H1 (cell line): ENCODE results near the gene RPP25L. TPM values are rescaled to one million over a fixed set of nuclear protein-coding genes. Genes with fewer than 3 reads are reported as not detected.

ENCODE experiments used
- CTCF ChIA-PET: fragments of 300-600 bp; sonication (Branson Sonifier 250); formaldehyde crosslinking; loops from one replicate; lab custom pipeline; 2021; ENCODE audit not compliant: partially characterized antibody; lab: Charles Lee
- POLR2A ChIA-PET: fragments of 300-600 bp; sonication (Branson Sonifier 250); formaldehyde crosslinking; loops from one replicate; lab custom pipeline; 2021; ENCODE audit warnings: inconsistent platforms; ENCODE audit not compliant: partially characterized antibody; lab: Charles Lee
- DNase-seq, 2 experiments: peaks; one replicate each; pipeline versions ENCODE4 v3.0.0 to v3.0.0-alpha.2; 2010 to 2022; ENCODE audit warnings: low spot score in 2 of 2, low read depth in 1 of 2, mixed read lengths in 1 of 2
- FAIRE-seq: peaks from 2 replicates; lab custom pipeline; 2011; peaks lifted over from hg19 to GRCh38; lab: Jason Lieb, UNC
- H2AFZ ChIP-seq: 2 replicates; pipeline ENCODE4 v1.8.1; 2012; ENCODE audit warnings: low read length, inconsistent platforms
- H2AK5ac ChIP-seq: 2 replicates; pipeline ENCODE4 v1.6.1; 2013; ENCODE audit warnings: low read depth, low read length
- H2BK120ac ChIP-seq: replicated peaks from 2 replicates; pipeline ENCODE3; 2013; ENCODE audit warnings: low read depth, low read length, inconsistent platforms
- H2BK12ac ChIP-seq: 2 replicates; pipeline ENCODE4 v1.6.1; 2013; ENCODE audit warnings: low read depth, low read length
- H2BK15ac ChIP-seq: 2 replicates; pipeline ENCODE4 v1.6.1; 2013; ENCODE audit warnings: low read length
- H2BK20ac ChIP-seq: 2 replicates; pipeline ENCODE4 v1.6.1; 2013; ENCODE audit warnings: low read length
- H2BK5ac ChIP-seq: 2 replicates; pipeline ENCODE4 v1.6.1; 2013; ENCODE audit warnings: low read depth, low read length
- H3K14ac ChIP-seq: 2 replicates; pipeline ENCODE4 v1.6.1; 2013; ENCODE audit warnings: inconsistent platforms; ENCODE audit not compliant: insufficient read length
- H3K18ac ChIP-seq: 2 replicates; pipeline ENCODE4 v1.6.1; 2013; ENCODE audit warnings: low read length; ENCODE audit errors: extremely low read depth
- H3K23ac ChIP-seq: 2 replicates; pipeline ENCODE4 v1.6.1; 2013; ENCODE audit warnings: inconsistent platforms; ENCODE audit not compliant: insufficient read length
- H3K23me2 ChIP-seq: 2 replicates; pipeline ENCODE4 v1.6.1; 2013; ENCODE audit warnings: low read depth, low read length
- H3K27ac ChIP-seq: 2 replicates; pipeline ENCODE4 v1.6.1; 2011; ENCODE audit warnings: low read depth, low read length, inconsistent platforms
- H3K27me3 ChIP-seq, 4 experiments: replicated peaks in 1 of 4; 1 replicate in 1 of 4; 2 replicates in 3 of 4; pipeline versions ENCODE4 v1.6.1 to v1.8.1; 2011 to 2013; ENCODE audit warnings: low read length in 3 of 4, mild to moderate bottlenecking in 3 of 4, inconsistent platforms in 2 of 4, mixed read lengths in 2 of 4, moderate library complexity in 1 of 4; ENCODE audit not compliant: control insufficient read depth in 3 of 4, insufficient read depth in 3 of 4; ENCODE audit errors: extremely low read depth in 1 of 4
- H3K36me3 ChIP-seq, 4 experiments: 2 replicates each; pipeline versions ENCODE4 v1.6.1 to v1.8.1; 2011 to 2013; ENCODE audit warnings: mild to moderate bottlenecking in 4 of 4, low read length in 3 of 4, moderate library complexity in 2 of 4, control low read depth in 1 of 4, inconsistent platforms in 1 of 4; ENCODE audit not compliant: insufficient read depth in 4 of 4, control insufficient read depth in 2 of 4
- H3K4ac ChIP-seq: replicated peaks from 2 replicates; pipeline ENCODE3; 2013; ENCODE audit warnings: low read length, low read depth, mixed read lengths, inconsistent platforms; ENCODE audit not compliant: insufficient read length
- H3K4me1 ChIP-seq, 4 experiments: replicated peaks in 1 of 4; 1 replicate in 1 of 4; 2 replicates in 3 of 4; pipeline versions ENCODE4 v1.6.1 to v1.8.1; 2011 to 2013; ENCODE audit warnings: low read length in 3 of 4, inconsistent platforms in 2 of 4, mixed read lengths in 1 of 4; ENCODE audit not compliant: insufficient read depth in 4 of 4, control insufficient read depth in 3 of 4
- H3K4me2 ChIP-seq, 2 experiments: 2 replicates each; pipeline versions ENCODE4 v1.6.1 to v1.8.1; 2011 to 2013; ENCODE audit warnings: low read depth in 2 of 2, low read length in 2 of 2, control low read depth in 1 of 2, inconsistent platforms in 1 of 2, mild to moderate bottlenecking in 1 of 2; ENCODE audit not compliant: insufficient read depth in 1 of 2
- H3K4me3 ChIP-seq, 4 experiments: fragments of 200-600, 300-600 bp in 1 of 4; sonication (generic), shearing (Covaris generic), sonication (Bioruptor Twin) in 1 of 4; 2 replicates each; pipeline versions ENCODE4 v1.5.1 to v1.8.1; 2011 to 2016; ENCODE audit warnings: low read length in 4 of 4, low read depth in 3 of 4, control low read depth in 2 of 4, inconsistent platforms in 2 of 4, mild to moderate bottlenecking in 2 of 4, mixed read lengths in 1 of 4, moderate library complexity in 1 of 4; ENCODE audit not compliant: insufficient read depth in 2 of 4; ENCODE audit errors: extremely low read depth in 1 of 4
- H3K56ac ChIP-seq: replicated peaks from 2 replicates; pipeline ENCODE3; 2013; ENCODE audit warnings: low read depth, mild to moderate bottlenecking, mixed read lengths, low read length, inconsistent platforms; ENCODE audit not compliant: insufficient read length
- H3K79me1 ChIP-seq: 2 replicates; pipeline ENCODE4 v1.6.1; 2013; ENCODE audit warnings: low read depth, low read length, control low read depth
- H3K79me2 ChIP-seq, 2 experiments: 2 replicates each; pipeline versions ENCODE4 v1.6.1 to v1.8.1; 2012 to 2013; ENCODE audit warnings: low read length in 2 of 2, mild to moderate bottlenecking in 2 of 2, inconsistent platforms in 1 of 2; ENCODE audit not compliant: insufficient read depth in 2 of 2, control insufficient read depth in 1 of 2
- H3K9ac ChIP-seq, 4 experiments: replicated peaks in 1 of 4; 1 replicate in 1 of 4; 2 replicates in 3 of 4; pipeline versions ENCODE4 v1.6.1 to v1.8.1; 2011 to 2013; ENCODE audit warnings: low read depth in 3 of 4, low read length in 3 of 4, control low read depth in 2 of 4, mild to moderate bottlenecking in 2 of 4, moderate library complexity in 2 of 4, inconsistent platforms in 1 of 4; ENCODE audit errors: extremely low read depth in 1 of 4
- H3K9me3 ChIP-seq, 2 experiments: 2 replicates each; pipeline versions ENCODE4 v1.6.1 to v1.8.1; 2012 to 2013; ENCODE audit warnings: mild to moderate bottlenecking in 2 of 2, moderate library complexity in 2 of 2, control low read depth in 1 of 2, inconsistent platforms in 1 of 2, low read depth in 1 of 2, low read length in 1 of 2, mixed read lengths in 1 of 2; ENCODE audit not compliant: insufficient read depth in 2 of 2
- H4K20me1 ChIP-seq, 2 experiments: replicated peaks in 1 of 2; 2 replicates each; pipeline versions ENCODE3 to v1.8.1; 2011 to 2013; ENCODE audit warnings: inconsistent platforms in 2 of 2, low read length in 2 of 2, mild to moderate bottlenecking in 1 of 2; ENCODE audit not compliant: insufficient read depth in 2 of 2, control insufficient read depth in 1 of 2
- H4K5ac ChIP-seq: 2 replicates; pipeline ENCODE4 v1.6.1; 2013; ENCODE audit warnings: low read length, low read depth, mixed read lengths, inconsistent platforms; ENCODE audit not compliant: insufficient read length
- H4K8ac ChIP-seq: 2 replicates; pipeline ENCODE4 v1.8.0; 2013; ENCODE audit warnings: mild to moderate bottlenecking, moderate library complexity, low read length, inconsistent platforms; ENCODE audit not compliant: insufficient read depth; ENCODE audit errors: extremely low read depth
- H4K91ac ChIP-seq: replicated peaks from 2 replicates; pipeline ENCODE3; 2013; ENCODE audit warnings: low read length, mixed read lengths, inconsistent platforms; ENCODE audit not compliant: insufficient read length
- JUN ChIP-seq: IDR thresholded peaks from 2 replicates; pipeline ENCODE4 v1.6.1; 2011; ENCODE audit warnings: low read depth, mild to moderate bottlenecking, improper control_type of control experiment, low read length
- POLR2AphosphoS5 ChIP-seq: IDR thresholded peaks from 2 replicates; pipeline ENCODE4 v1.6.1; 2011; ENCODE audit warnings: low read depth, low read length
- SIN3A ChIP-seq, 2 experiments: IDR thresholded peaks in 1 of 2; conservative IDR thresholded peaks in 1 of 2; 2 replicates each; pipeline ENCODE4 v1.6.1; 2011 to 2012; ENCODE audit warnings: low read length in 2 of 2, improper control_type of control experiment in 1 of 2, low read depth in 1 of 2, mild to moderate bottlenecking in 1 of 2
- WGBS, 2 experiments: shearing (Covaris generic) in 1 of 2; methylation state at CpG; one replicate each; pipeline versions ENCODE4 v1.1.6 to v1.1.7; 2013 to 2015; ENCODE audit warnings: low lambda C conversion rate in 2 of 2, mixed read lengths in 2 of 2, inconsistent platforms in 1 of 2, low coverage in 1 of 2, missing lambda C conversion rate in 1 of 2; ENCODE audit not compliant: insufficient replicate concordance in 2 of 2, insufficient coverage in 1 of 2, insufficient read length in 1 of 2; ENCODE audit errors: extremely low coverage in 1 of 2, missing lambda C conversion rate in 1 of 2; 5-methylcytosine and 5-hydroxymethylcytosine counted together
- polyA plus RNA-seq, 7 experiments: library from polyadenylated mRNA; depleted of rRNA in 3 of 7; stranded (reverse) in 5 of 7; unstranded in 2 of 7; fragments of >200 nt in 5 of 7; fragments of 200-250 nt in 2 of 7; gene quantifications; 1 replicate in 5 of 7; 2 replicates in 1 of 7; 4 replicates in 1 of 7; pipeline versions ENCODE4 v1.2.1 to v1.2.3, GENCODE V29; 2011 to 2013; ENCODE audit warnings: missing spikeins in 2 of 7, mixed read lengths in 2 of 7
- total RNA-seq: library from RNA; stranded (reverse); fragmentation: NEBNext Ultra II Directional; extraction: Animal tissue kit (Norgen Biotek cat#: 25700); gene quantifications from 2 replicates; pipeline ENCODE4 v1.2.1, GENCODE V29; 2021
- TF ChIP-seq, protein P1 (sequence below): IDR thresholded peaks from 2 replicates; pipeline ENCODE4 v1.6.1; 2012; ENCODE audit warnings: inconsistent platforms
- TF ChIP-seq, protein P2 (sequence below): IDR thresholded peaks from 2 replicates; pipeline ENCODE4 v1.6.1; 2012; ENCODE audit warnings: inconsistent platforms

The RPP25L gene
- total and polyA plus RNA-seq, 2 of the 8 experiments (the other 6 are each of a cell fraction or from before 2014, with no cell fraction given): 21.6 to 75.0 TPM

DNA sequence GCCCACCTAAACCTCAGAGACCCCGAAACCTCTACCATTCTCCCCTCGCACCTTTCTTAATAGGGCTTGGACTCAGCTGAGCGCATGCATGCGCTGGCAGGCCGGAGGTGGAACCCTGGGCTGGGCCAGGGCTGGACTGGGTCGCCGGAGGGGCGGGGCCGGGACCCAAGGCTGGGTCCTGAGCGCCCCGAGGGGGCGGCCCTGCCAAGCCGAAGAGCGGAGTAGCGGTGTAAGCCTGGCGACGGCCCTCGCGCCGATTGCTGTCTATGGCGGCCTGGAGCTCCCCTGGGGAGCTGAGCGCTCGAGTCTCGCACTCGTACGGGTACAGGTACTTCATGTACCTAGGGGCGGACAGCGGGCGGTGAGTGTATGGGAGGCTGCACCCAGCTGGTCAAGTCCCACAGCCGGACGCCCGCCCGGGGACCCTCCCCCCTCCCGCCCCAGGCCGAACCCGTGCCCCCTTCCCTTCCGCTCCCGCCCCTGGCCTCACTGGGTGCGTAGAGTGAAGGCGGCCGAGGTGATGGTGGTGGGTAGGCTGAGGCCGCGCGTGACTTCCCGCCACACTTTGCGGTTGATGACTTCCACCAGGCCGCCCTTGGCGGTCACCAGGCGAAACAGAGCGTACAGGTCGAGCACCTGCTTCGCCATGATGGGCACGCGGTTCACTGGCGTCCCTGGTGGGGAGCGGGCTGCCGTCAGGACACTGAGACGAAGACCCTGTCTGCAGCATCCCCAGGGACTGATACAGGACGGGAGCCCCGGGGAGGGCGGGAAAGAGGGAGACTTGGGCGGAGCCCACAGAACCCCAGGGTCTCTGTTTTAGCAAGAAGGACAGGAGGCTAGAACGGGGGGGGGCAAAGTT is 11.7 kb upstream of the RPP25L start:
- Histone ChIP-seq H2AFZ (no peak overlapping the region), H2BK15ac (0 out of 2 replicates have a peak overlapping the region, but pooled peaks have one; percentile 31), H3K9me3 (no peaks in the 10 kb centered on the region), H3K27me3 (peaks cover 45 to 70% (median 67%) of the 10 kb centered on the region in 4 experiments), H2BK20ac (no peak overlapping the region), H4K91ac (no peak overlapping the region), H4K5ac (no peak overlapping the region), H4K20me1 (peaks cover 0 to 2% of the 10 kb centered on the region in 2 experiments), H4K8ac (peak overlapping the region; percentile 40; the same call in 1 of the 2 replicates), H2AK5ac (no peak overlapping the region), H2BK5ac (no peak overlapping the region), H3K79me1 (no peaks in the 10 kb centered on the region; the same call in 1 of the 2 replicates), H3K9ac (no peak overlapping the region), H2BK120ac (no peak overlapping the region), H3K56ac (no peak overlapping the region), H3K4me3 (no peak overlapping the region), H3K4ac (no peak overlapping the region), H3K23me2 (peaks cover 11% of the 10 kb centered on the region), H3K79me2 (no peaks in the 10 kb centered on the region), H3K23ac (no peak overlapping the region), H3K27ac (no peak overlapping the region), H2BK12ac (no peak overlapping the region), H3K18ac (no peak overlapping the region), H3K14ac (no peak overlapping the region), H3K4me2 (peak overlapping the region; percentile 46 to 68; a peak in 1 of 4 replicates), H3K4me1 (peaks cover 0 to 9% (median 4%) of the 10 kb centered on the region in 4 experiments; a peak in 5 of 7 replicates), H3K36me3 (no peaks in the 10 kb centered on the region; a peak in 1 of 8 replicates)
- CTCF ChIA-PET: interaction anchor here (0.6 to 4.7 kb wide), 7 partner anchors 11 to 453 kb away, joined by 4 to 65 read pairs (median 6); partner anchors contain the start of genes RPP25L and SIGMAR1
- WGBS, 2 experiments: 75% methylated on average over 50 of the region's 63 CpGs; no CpG with 5 or more reads in 1 of the 2 experiments
- FAIRE-seq (no peak), DNase-seq (no peak)
- POLR2A ChIA-PET: interaction anchor here (0.9 kb wide), 1 partner anchor 10 kb away, joined by 3 read pairs; no protein-coding TSS in a partner anchor
- TF ChIP-seq POLR2AphosphoS5 (no peak), SIN3A (conservative IDR thresholded peaks at IDR 0.05 in 1 of 2, IDR thresholded peaks at IDR 0.05 in 1 of 2; ENCODE audit: low read depth in 1 of 2, low read length in 2 of 2) (no peak), JUN (no peak)
- TF ChIP-seq, protein P1, sequence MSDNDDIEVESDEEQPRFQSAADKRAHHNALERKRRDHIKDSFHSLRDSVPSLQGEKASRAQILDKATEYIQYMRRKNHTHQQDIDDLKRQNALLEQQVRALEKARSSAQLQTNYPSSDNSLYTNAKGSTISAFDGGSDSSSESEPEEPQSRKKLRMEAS: peak; percentile 91
- TF ChIP-seq, protein P2, sequence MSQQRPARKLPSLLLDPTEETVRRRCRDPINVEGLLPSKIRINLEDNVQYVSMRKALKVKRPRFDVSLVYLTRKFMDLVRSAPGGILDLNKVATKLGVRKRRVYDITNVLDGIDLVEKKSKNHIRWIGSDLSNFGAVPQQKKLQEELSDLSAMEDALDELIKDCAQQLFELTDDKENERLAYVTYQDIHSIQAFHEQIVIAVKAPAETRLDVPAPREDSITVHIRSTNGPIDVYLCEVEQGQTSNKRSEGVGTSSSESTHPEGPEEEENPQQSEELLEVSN: peak; percentile 87
